NCI-H774 (cell line): ENCODE measurements around the gene FBLN2.
"Not testable (repeated sequence)": the region's sequence is repeated elsewhere in the genome, so short reads cannot be mapped to it uniquely, and the experiment has no call there.

Experiments used
- DNase-seq: peaks from one replicate; lab custom pipeline; 2025; lab: John Stamatoyannopoulos, UW

The FBLN2 gene

GRCh38 chr3:13513913-13514517 is 34.9 kb upstream of the FBLN2 start:
- DNase-seq, result no peak

DNA sequence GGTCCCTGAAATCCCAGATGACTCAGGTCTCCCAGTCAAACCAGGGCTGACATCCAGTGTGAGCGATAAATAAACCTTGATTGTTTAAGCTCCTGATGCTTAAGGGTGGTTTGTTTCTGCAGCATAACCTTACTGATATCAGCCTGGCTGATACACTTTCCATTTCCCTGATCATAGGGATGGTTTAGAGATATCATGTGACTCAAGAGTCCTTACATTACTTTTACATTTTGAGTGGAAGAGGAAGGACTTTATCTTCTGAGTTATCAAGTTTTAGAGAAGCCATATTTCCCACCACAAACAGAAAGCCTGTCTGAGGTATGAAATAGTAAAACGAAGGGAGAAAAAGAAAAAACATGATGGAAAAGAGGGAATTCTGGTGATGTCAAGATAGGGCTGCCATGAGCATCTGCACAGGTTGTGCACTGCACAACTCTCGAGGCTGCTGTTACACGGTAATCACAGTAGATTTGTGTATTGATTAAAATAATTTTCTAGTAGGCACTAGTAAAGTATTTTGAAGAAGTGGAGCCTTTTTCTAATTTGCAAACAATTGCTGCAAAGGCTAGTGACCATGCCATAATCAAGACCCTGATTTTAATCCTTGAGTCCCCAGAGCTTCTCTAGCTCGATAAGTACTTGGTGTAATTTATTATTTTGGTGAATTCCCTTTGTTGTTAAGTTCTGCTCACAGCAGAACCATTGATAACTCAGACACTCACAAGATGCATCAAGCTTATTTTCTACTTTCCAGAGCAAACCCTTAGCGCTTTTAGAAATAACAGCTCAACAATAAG is 34.1 kb upstream of the FBLN2 start:
- DNase-seq, result no peak

DNA sequence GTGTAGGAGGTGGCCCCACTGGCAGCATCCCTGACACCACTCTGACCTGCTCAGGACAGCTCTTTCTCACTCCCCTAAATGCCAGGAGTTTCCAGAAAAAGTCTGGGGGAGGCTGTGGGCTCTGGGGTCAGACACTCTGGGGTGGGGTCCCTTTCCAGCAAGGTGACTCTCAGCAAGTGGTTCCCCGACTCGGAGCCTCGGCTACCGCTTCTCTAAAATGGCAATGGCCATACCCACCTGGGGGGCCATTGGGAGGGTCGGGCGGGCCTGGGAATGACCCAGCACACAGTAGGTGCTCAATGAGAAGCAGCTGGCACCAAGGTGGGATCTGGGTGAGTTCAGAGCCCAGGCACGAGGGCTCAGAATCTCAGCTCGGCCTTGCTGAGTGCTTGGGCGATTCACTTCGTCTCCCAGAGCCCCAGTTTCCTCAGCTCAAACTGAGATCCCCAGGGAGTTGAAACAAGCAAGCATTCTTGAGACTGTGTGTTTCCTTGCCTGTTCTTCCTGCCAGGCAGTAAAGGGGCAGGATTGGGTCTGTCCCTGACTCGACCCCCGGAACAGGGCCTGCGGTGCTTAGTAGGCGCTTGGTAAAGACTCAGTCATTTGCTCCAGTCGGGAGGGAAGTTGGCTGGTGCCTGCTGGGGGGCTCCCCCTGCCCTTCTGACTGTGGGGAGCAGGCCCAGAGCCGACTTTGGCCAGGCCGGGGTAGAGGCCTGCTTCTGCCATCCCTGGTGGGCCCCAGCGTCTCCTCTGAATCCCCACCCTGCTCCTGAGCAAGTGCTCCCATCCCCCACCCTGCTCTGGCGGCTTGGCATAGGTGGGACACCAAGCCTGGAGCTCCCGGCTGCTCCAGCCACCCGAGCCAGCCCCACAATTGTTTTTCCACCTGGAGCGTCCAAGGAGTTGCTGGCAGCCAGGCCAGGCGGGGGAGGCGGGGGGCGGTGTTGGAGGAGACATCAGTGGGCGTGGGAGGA is 32.9 kb upstream of the FBLN2 start:
- DNase-seq, result no peak

DNA sequence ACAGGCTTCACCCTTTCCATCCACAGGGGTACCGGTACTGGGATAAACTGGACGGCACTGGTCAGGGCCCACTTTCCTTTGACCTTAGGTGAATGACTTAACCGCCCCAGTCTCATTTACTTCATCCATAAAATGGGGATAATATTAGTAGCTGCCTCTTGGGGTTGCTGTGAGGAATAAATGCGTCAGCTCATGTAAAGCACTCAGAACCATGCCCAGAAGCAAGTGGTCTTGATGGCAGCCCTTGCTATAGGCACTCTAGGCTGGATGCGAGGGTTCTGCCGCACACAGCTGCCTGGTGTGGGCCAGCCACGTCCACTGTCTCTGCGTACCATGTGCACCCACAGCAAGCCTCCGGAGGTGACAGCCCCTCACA is 32.2 kb upstream of the FBLN2 start:
- DNase-seq, result no peak

GRCh38 chr3:13517253-13517977 is 31.5 kb upstream of the FBLN2 start:
- no peak for DNase-seq

DNA sequence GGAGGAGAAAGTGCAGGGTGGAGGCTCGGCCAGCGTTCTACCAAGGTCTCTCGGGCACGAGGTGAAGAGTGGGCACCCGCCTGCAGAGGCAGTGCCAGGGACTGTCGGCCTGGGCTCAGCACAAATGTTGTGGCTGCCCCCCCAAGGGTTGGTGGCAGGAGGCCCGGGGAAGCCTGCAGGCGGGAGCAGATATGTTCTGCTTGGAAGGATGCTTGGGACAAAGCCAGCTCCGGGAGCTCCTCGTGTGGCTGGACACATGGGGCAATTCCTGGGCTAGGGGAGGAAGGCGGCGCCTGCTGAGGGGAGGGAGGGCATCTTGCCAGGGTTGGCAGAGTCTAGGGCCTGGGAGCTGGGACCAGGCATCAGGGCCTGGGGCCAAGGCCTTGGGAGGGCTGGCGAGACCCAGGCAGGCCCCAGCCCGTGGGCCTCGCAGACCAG is 30.4 kb upstream of the FBLN2 start:
- no peak for DNase-seq

DNA sequence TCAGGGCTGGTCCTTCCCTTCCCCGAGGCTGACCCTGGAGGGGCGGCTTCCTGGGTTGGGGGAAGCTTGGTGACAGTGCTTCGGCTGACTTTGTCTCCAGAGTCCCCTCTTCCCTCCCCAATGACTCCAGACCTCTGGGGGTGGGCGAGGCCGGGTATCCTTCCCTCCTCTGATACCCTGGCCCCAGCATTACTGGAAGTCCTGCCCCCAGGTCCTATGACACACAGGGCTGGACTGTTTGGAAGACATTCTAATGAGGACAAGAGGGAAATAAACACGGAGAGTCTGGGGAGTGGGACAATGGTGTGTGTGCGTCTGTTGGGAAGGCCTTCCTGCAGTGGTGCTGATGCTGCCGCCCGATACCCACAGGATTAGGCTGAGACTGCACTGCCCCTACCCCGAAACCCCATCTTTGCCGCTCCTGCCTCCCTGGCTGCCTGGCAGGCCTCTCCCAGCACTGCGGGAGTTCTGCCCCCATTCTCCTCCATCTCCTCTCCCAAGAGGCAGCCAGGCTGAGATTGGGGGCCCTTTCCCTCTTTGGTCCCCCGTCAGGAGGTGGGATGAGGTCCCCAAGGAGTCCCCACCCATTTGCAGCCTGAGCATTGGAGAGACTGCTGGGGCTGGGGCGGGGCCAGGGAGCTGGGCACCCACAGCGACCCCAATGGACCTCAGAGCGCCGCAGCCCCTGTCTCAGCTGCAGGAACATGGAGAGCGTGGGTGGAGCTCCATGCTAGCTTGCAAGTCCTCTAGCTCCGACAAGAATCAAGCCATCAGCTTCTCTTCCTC is 29.7 kb upstream of the FBLN2 start:
- no peak for DNase-seq

DNA sequence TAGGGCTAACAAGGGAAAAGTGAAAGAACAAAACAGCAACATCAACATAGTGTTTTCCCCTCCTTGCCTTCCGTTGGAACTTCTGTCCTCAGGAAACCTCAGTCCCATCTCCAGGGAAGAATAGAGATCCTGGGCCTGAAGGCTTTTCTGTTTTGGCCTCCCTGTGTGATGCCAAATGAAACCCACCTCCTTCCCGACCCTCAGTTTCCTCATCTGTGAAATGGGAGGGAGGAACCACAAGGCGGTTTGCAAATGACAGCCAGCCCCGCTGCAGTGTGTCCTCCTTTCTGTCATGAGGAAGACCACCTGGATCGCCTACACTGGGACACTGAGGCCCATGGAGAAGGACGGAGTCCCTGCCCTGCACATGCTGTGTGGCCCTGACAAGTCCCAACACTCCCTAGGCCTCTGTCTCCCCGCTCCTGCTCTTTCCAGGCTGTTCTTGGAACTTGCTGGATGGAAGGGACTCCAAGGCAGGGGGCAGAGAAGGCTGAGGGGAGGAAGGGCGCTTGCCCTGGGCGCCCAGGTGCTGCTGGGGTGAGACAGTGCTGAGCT is 28.5 kb upstream of the FBLN2 start:
- no peak for DNase-seq

DNA sequence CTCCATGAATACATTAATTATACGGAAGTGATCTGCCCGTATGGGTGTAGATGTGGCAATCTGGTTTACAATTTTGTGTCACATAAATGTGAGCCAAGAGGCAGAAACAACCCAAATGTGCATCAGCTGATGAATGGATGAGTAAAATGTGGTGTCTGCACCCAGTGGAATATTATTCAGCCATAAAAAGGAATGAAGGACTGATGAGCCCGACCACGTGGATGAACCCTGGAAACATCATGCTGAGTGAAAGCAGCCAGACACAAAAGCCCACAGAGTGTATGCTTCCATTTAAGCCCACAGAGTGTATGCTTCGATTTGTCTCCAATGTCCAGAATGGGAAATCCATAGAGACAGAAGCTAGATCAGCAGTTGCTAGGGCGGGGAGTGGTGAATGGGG is 27.6 kb upstream of the FBLN2 start:
- DNase-seq, result no peak

GRCh38 chr3:13521749-13522148 is 27.2 kb upstream of the FBLN2 start:
- not testable (repeated sequence) for DNase-seq

- DNase-seq, result no peak
Observed at GRCh38 chr3:13522236-13522635, 26.7 kb upstream of the FBLN2 start.

DNA sequence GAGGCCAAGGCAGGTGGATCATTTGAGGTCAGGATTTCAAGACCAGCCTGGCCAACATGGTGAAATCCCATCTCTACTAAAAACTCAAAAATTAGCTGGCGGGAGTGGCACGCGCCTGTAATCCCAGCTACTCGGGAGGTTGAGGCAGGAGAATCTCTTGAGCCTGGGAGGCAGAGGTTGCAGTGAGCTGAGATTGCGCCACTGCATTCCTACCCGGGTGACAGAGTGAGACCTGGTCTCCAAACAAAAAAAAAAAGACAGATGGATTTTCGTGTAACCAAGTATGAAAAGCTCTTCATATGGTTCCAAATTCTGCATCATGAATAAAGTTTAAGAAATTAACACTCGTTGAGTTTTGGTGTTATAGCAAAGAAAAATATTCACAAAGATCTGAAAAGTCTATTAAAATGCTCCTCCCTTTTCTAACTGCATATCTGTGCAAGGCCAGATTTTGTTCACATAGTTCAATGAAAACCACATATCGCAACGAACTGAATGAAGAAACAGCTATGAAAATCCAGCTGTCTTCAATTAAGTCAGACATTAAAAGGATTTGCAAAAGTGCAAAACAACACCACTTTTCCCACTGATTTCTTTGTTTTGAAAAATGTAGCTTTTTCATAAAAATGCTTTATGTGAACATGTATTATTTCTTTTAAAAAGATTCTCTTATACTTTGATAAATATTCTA is 23.8 kb upstream of the FBLN2 start:
- DNase-seq, result no peak

- no peak for DNase-seq
Observed at GRCh38 chr3:13525827-13526625, 22.9 kb upstream of the FBLN2 start.

- no peak for DNase-seq
Observed at GRCh38 chr3:13526626-13526949, 22.3 kb upstream of the FBLN2 start.

DNA sequence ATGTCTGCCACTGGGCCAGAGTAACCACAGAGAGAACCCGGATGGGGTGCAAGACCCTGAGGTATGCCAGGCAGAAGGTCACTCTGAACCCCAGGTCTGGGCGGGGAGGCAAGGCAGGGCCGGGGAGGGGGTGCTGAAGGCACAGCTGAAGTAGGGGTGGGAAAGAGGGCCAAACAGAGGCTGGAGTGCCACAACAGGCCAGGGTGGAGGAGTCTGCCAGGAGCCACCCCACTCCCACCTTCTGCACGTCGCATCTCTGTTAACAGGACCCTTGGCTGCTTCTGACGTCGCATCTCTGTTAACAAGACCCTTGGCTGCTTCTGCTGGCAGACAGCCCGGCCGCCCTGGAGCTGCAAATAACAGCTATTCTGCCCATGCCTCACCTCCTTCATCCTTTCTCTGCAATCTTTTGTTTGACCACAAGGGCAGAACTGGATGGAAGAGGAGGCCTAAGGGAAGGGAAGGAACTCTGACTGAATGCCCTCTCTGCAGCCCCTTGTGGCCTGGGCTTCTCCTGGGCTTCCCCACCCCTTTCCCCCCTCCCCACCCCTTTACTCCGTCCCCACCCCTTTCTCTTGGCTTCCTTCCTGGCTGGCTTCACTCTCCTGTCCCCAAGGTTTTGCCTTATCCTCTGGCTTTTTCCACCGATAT is 20.6 kb upstream of the FBLN2 start:
- DNase-seq, result no peak

- no peak for DNase-seq
Observed at GRCh38 chr3:13529196-13530112, 19.5 kb upstream of the FBLN2 start.

GRCh38 chr3:13530241-13531009 is 18.5 kb upstream of the FBLN2 start:
- DNase-seq, result no peak
